SK-N-SH (cell line): ENCODE results near the gene NKX1-1. TPM values are rescaled to one million over a fixed set of nuclear protein-coding genes. Genes with fewer than 3 reads are reported as not detected.

ENCODE experiments used
- CTCF ChIA-PET: fragments of 300-600, 350-600 bp; formaldehyde crosslinking; extraction: SDS; loops from one replicate; lab custom pipeline; 2021; lab: Yijun Ruan, JAX
- POLR2A ChIA-PET: fragments of 350-600 bp; sonication (Branson Sonifier 250); formaldehyde crosslinking; extraction: SDS; loops from one replicate; lab custom pipeline; 2020; ENCODE audit warnings: antibody characterized with exemption, inconsistent platforms; lab: Yijun Ruan, JAX
- DNase-seq: peaks from one replicate; pipeline ENCODE4 v3.0.0; 2012
- H2AFZ ChIP-seq: fragments of 200-600 bp; sonication (generic); 2 replicates; pipeline ENCODE4 v1.8.1; 2016; ENCODE audit warnings: antibody characterized with exemption, mild to moderate bottlenecking, low read depth
- H3F3A ChIP-seq: fragments of 200-600 bp; sonication (generic); replicated peaks from 2 replicates; pipeline ENCODE3; 2016; ENCODE audit warnings: antibody characterized with exemption, mild to moderate bottlenecking; ENCODE audit not compliant: insufficient read depth
- H3K27ac ChIP-seq, 2 experiments: fragments of 200-500 bp in 1 of 2; fragments of 200-600 bp in 1 of 2; sonication (Bioruptor generic) in 1 of 2; sonication (generic), shearing (Covaris generic) in 1 of 2; 2 replicates each; pipeline versions ENCODE4 v1.5.1 to v1.6.1; 2014 to 2016; ENCODE audit warnings: low read depth in 2 of 2, inconsistent platforms in 1 of 2, low read length in 1 of 2, mild to moderate bottlenecking in 1 of 2, mixed read lengths in 1 of 2
- H3K27me3 ChIP-seq: fragments of 200-600 bp; sonication (generic), shearing (Covaris generic); 2 replicates; pipeline ENCODE4 v1.6.1; 2016; ENCODE audit warnings: mixed run types; ENCODE audit not compliant: insufficient read depth
- H3K36me3 ChIP-seq, 2 experiments: fragments of 200-500 bp in 1 of 2; fragments of 200-600 bp in 1 of 2; sonication (Bioruptor generic) in 1 of 2; sonication (generic) in 1 of 2; replicated peaks in 1 of 2; 2 replicates each; pipeline versions ENCODE3 to v1.5.1; 2014 to 2016; ENCODE audit warnings: low read length in 1 of 2, mild to moderate bottlenecking in 1 of 2; ENCODE audit not compliant: insufficient read depth in 2 of 2, control insufficient read depth in 1 of 2
- H3K4me1 ChIP-seq, 2 experiments: fragments of 200-500 bp in 1 of 2; fragments of 200-600 bp in 1 of 2; sonication (Bioruptor generic) in 1 of 2; sonication (generic), shearing (Covaris generic) in 1 of 2; 2 replicates each; pipeline versions ENCODE4 v1.5.1 to v1.6.1; 2014 to 2016; ENCODE audit warnings: low read depth in 1 of 2, low read length in 1 of 2, mixed run types in 1 of 2; ENCODE audit not compliant: insufficient read depth in 2 of 2, control insufficient read depth in 1 of 2
- H3K4me2 ChIP-seq: fragments of 200-600 bp; sonication (generic), shearing (Covaris generic); 2 replicates; pipeline ENCODE4 v1.6.1; 2017; ENCODE audit warnings: mixed run types
- H3K4me3 ChIP-seq, 2 experiments: fragments of 200-500 bp in 1 of 2; fragments of 200-600 bp in 1 of 2; sonication (Bioruptor generic) in 1 of 2; sonication (generic), shearing (Covaris generic) in 1 of 2; 2 replicates each; pipeline versions ENCODE4 v1.5.1 to v1.8.1; 2014 to 2016; ENCODE audit warnings: low read depth in 2 of 2, inconsistent platforms in 1 of 2, low read length in 1 of 2, mild to moderate bottlenecking in 1 of 2, mixed read lengths in 1 of 2, moderate library complexity in 1 of 2
- H3K79me2 ChIP-seq: fragments of 200-600 bp; sonication (generic); 2 replicates; pipeline ENCODE4 v1.8.1; 2017; ENCODE audit warnings: mild to moderate bottlenecking; ENCODE audit not compliant: insufficient read depth
- H3K9ac ChIP-seq: fragments of 200-600 bp; sonication (generic); 2 replicates; pipeline ENCODE4 v1.6.1; 2017; ENCODE audit warnings: mixed run types
- H3K9me2 ChIP-seq: fragments of 200-600 bp; sonication (generic); 2 replicates; pipeline ENCODE4 v1.6.1; 2017; ENCODE audit warnings: mixed run types
- H3K9me3 ChIP-seq: fragments of 200-600 bp; sonication (generic); 2 replicates; pipeline ENCODE4 v1.6.1; 2017; ENCODE audit warnings: mixed run types, mild to moderate bottlenecking, moderate library complexity
- H4K20me1 ChIP-seq: fragments of 200-600 bp; sonication (generic); 2 replicates; pipeline ENCODE4 v1.6.1; 2017; ENCODE audit warnings: mild to moderate bottlenecking, mixed run types; ENCODE audit not compliant: insufficient read depth
- CHD2 ChIP-seq: fragments of 150-350 bp; IDR thresholded peaks from 2 replicates; pipeline ENCODE4 v1.6.1; 2018; ENCODE audit warnings: low read length; ENCODE audit not compliant: partially characterized antibody
- FOSL2 ChIP-seq: IDR thresholded peaks from 2 replicates; pipeline ENCODE4 v1.4.0; 2012; ENCODE audit warnings: low read depth, mild to moderate bottlenecking, moderate library complexity, borderline replicate concordance
- FOXJ3 ChIP-seq: sonication (generic); formaldehyde crosslinking; IDR thresholded peaks from 2 replicates; pipeline ENCODE4 v1.5.1; 2020; ENCODE audit warnings: mild to moderate bottlenecking, missing genetic modification reagents
- FOXM1 ChIP-seq: IDR thresholded peaks from 2 replicates; pipeline ENCODE4 v1.4.0; 2012; ENCODE audit warnings: low read depth, mild to moderate bottlenecking
- GABPA ChIP-seq: IDR thresholded peaks from 2 replicates; pipeline ENCODE4 v1.4.0; 2012; ENCODE audit warnings: low read depth, mild to moderate bottlenecking
- GATA2 ChIP-seq: sonication (generic); formaldehyde crosslinking; IDR thresholded peaks from 2 replicates; pipeline ENCODE4 v1.5.0; 2020; ENCODE audit warnings: mild to moderate bottlenecking, missing genetic modification reagents
- JUND ChIP-seq: IDR thresholded peaks from 2 replicates; pipeline ENCODE4 v1.4.0; 2012
- MEF2A ChIP-seq: IDR thresholded peaks from 2 replicates; pipeline ENCODE4 v1.4.0; 2012; ENCODE audit warnings: low read depth, borderline replicate concordance
- RAD21 ChIP-seq: IDR thresholded peaks from 2 replicates; pipeline ENCODE4 v1.6.1; 2012; ENCODE audit warnings: mild to moderate bottlenecking, low read length
- RFX5 ChIP-seq: IDR thresholded peaks from 2 replicates; pipeline ENCODE4 v1.6.1; 2012; ENCODE audit warnings: mild to moderate bottlenecking, improper control_type of control experiment, low read length
- RXRA ChIP-seq: IDR thresholded peaks from 2 replicates; pipeline ENCODE4 v1.4.0; 2012; ENCODE audit warnings: low read depth, mild to moderate bottlenecking, borderline replicate concordance
- SMC3 ChIP-seq: IDR thresholded peaks from 2 replicates; pipeline ENCODE4 v1.6.1; 2012; ENCODE audit warnings: low read depth, low read length, improper control_type of control experiment
- TAF1 ChIP-seq: IDR thresholded peaks from 2 replicates; pipeline ENCODE4 v1.6.1; 2012; ENCODE audit warnings: low read depth, mild to moderate bottlenecking, low read length, moderate library complexity, borderline replicate concordance
- WGBS: methylation state at CpG from one replicate; pipeline ENCODE4 v1.1.6; 2017; ENCODE audit warnings: low lambda C conversion rate; 5-methylcytosine and 5-hydroxymethylcytosine counted together
- polyA plus RNA-seq, 3 experiments: library from polyadenylated mRNA; depleted of rRNA; stranded (reverse); fragments of >200 nt; gene quantifications; 2 replicates each; pipeline ENCODE4 v1.2.3, GENCODE V29; 2012
- TF ChIP-seq, protein P1 (sequence below): IDR thresholded peaks from 2 replicates; pipeline ENCODE4 v1.6.1; 2012; ENCODE audit warnings: mild to moderate bottlenecking, low read depth, low read length, moderate library complexity
- TF ChIP-seq, protein P2 (sequence below): IDR thresholded peaks from 2 replicates; pipeline ENCODE4 v1.4.0; 2012; ENCODE audit warnings: low read depth
- TF ChIP-seq, protein P3 (sequence below): IDR thresholded peaks from 2 replicates; pipeline ENCODE4; 2012
- TF ChIP-seq, protein P4 (sequence below): fragments of 200-600 bp; sonication (generic); IDR thresholded peaks from 2 replicates; pipeline ENCODE4 v1.6.1; 2017; ENCODE audit warnings: antibody characterized with exemption, mild to moderate bottlenecking, moderate library complexity
- TF ChIP-seq, protein P5 (sequence below): IDR thresholded peaks from 2 replicates; pipeline ENCODE4 v1.4.0; 2012; ENCODE audit warnings: low read depth, borderline replicate concordance

NKX1-1 gene
- polyA plus RNA-seq, 1 of the 3 experiments (the other 2 are of a cell fraction) = not detected

DNA sequence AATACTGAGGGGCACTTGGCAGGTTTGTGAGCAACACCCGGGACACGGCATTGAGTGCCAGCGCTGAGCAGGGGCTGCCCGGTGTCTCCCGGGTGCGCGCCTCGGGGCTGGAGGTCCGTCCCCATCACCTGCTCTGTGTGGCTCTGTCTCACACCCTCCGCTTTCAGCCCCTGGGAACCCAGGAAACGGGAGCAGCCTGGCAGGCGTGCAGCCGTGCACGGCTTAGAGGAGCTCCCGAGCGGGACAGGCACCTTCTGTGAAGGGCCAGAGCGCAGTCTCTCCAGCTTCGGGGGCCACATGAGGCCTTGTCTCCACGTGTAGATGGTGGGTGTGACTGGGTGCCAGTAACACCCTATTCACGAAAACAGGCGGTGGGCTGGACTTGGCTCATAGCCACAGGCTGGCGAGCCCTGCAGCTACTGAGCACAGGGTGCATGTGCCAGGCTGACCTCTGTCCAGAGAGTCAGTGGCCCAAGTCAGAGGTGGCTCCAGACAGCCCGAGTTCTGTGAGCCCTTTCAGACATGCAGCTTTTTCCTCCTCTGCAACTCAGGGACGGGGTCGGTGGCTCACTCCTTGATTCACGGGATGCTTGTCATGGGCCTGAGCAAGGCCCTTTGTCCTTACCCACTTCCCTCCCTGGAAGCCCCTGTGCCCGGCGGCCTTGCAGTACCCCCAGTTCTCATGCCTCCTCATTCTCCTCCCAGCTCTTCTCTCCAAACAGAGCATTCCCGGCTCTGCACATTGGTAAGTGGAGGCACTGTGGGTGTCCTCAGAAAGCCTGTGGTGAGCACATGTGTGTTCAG lies 35.7 kb downstream of the NKX1-1 start:
- POLR2A ChIA-PET = no interaction called here
- Histone ChIP-seq H3K9ac (no peak overlapping the region), H3K9me3 (no peaks in the 10 kb centered on the region), H3K4me3 (no peak overlapping the region), H4K20me1 (no peaks in the 10 kb centered on the region), H3F3A (no peaks in the 10 kb centered on the region), H3K4me1 (no peaks in the 10 kb centered on the region), H3K27ac (no peak overlapping the region), H2AFZ (no peak overlapping the region), H3K36me3 (peaks cover 9 to 47% of the 10 kb centered on the region in 2 experiments), H3K9me2 (no peaks in the 10 kb centered on the region), H3K4me2 (no peak overlapping the region), H3K27me3 (no peaks in the 10 kb centered on the region), H3K79me2 (no peaks in the 10 kb centered on the region)
- 93% methylated on average over 12 of the region's 29 CpGs for WGBS
- CTCF ChIA-PET = interaction anchor here (1.5 to 3.9 kb wide), 3 partner anchors 14 to 259 kb away, joined by 5 to 18 read pairs (median 5); no protein-coding TSS in a partner anchor
- TF ChIP-seq FOXJ3 (CRISPR knock-in tag) (no peak), RXRA (no peak), GABPA (no peak), RFX5 (no peak), MEF2A (no peak), GATA2 (CRISPR knock-in tag) (no peak), SMC3 (no peak)
- TF ChIP-seq, protein P1, sequence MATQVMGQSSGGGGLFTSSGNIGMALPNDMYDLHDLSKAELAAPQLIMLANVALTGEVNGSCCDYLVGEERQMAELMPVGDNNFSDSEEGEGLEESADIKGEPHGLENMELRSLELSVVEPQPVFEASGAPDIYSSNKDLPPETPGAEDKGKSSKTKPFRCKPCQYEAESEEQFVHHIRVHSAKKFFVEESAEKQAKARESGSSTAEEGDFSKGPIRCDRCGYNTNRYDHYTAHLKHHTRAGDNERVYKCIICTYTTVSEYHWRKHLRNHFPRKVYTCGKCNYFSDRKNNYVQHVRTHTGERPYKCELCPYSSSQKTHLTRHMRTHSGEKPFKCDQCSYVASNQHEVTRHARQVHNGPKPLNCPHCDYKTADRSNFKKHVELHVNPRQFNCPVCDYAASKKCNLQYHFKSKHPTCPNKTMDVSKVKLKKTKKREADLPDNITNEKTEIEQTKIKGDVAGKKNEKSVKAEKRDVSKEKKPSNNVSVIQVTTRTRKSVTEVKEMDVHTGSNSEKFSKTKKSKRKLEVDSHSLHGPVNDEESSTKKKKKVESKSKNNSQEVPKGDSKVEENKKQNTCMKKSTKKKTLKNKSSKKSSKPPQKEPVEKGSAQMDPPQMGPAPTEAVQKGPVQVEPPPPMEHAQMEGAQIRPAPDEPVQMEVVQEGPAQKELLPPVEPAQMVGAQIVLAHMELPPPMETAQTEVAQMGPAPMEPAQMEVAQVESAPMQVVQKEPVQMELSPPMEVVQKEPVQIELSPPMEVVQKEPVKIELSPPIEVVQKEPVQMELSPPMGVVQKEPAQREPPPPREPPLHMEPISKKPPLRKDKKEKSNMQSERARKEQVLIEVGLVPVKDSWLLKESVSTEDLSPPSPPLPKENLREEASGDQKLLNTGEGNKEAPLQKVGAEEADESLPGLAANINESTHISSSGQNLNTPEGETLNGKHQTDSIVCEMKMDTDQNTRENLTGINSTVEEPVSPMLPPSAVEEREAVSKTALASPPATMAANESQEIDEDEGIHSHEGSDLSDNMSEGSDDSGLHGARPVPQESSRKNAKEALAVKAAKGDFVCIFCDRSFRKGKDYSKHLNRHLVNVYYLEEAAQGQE = no peak
- TF ChIP-seq, protein P2, sequence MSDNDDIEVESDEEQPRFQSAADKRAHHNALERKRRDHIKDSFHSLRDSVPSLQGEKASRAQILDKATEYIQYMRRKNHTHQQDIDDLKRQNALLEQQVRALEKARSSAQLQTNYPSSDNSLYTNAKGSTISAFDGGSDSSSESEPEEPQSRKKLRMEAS = no peak
- no peak for DNase-seq

- H3K79me2 ChIP-seq = no peaks in the 10 kb centered on the region
- H3K4me1 ChIP-seq = no peaks in the 10 kb centered on the region
- no peak overlapping the region for H3K4me2 ChIP-seq
- ChIA-PET POLR2A (no interaction called here), CTCF (interaction anchor here (0.8 to 3.9 kb wide), 4 partner anchors 13 to 260 kb away, joined by 3 to 18 read pairs (median 4); partner anchors contain the start of gene MAEA)
- no peaks in the 10 kb centered on the region for H3K9me3 ChIP-seq
- H4K20me1 ChIP-seq = no peaks in the 10 kb centered on the region
- no peak overlapping the region for H2AFZ ChIP-seq
- TF ChIP-seq CHD2 = no peak
- TF ChIP-seq, protein P3, sequence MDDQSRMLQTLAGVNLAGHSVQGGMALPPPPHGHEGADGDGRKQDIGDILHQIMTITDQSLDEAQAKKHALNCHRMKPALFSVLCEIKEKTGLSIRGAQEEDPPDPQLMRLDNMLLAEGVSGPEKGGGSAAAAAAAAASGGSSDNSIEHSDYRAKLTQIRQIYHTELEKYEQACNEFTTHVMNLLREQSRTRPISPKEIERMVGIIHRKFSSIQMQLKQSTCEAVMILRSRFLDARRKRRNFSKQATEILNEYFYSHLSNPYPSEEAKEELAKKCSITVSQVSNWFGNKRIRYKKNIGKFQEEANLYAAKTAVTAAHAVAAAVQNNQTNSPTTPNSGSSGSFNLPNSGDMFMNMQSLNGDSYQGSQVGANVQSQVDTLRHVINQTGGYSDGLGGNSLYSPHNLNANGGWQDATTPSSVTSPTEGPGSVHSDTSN = no peak
- TF ChIP-seq, protein P4, sequence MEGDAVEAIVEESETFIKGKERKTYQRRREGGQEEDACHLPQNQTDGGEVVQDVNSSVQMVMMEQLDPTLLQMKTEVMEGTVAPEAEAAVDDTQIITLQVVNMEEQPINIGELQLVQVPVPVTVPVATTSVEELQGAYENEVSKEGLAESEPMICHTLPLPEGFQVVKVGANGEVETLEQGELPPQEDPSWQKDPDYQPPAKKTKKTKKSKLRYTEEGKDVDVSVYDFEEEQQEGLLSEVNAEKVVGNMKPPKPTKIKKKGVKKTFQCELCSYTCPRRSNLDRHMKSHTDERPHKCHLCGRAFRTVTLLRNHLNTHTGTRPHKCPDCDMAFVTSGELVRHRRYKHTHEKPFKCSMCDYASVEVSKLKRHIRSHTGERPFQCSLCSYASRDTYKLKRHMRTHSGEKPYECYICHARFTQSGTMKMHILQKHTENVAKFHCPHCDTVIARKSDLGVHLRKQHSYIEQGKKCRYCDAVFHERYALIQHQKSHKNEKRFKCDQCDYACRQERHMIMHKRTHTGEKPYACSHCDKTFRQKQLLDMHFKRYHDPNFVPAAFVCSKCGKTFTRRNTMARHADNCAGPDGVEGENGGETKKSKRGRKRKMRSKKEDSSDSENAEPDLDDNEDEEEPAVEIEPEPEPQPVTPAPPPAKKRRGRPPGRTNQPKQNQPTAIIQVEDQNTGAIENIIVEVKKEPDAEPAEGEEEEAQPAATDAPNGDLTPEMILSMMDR = no peak
- TF ChIP-seq RAD21 = no peak
- TF ChIP-seq MEF2A = no peak
- TF ChIP-seq, protein P5, sequence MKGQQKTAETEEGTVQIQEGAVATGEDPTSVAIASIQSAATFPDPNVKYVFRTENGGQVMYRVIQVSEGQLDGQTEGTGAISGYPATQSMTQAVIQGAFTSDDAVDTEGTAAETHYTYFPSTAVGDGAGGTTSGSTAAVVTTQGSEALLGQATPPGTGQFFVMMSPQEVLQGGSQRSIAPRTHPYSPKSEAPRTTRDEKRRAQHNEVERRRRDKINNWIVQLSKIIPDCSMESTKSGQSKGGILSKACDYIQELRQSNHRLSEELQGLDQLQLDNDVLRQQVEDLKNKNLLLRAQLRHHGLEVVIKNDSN = no peak
- no peak for TF ChIP-seq FOSL2
- TF ChIP-seq, protein P2 = no peak
- no peak for TF ChIP-seq JUND
- TF ChIP-seq RXRA = no peak
- TF ChIP-seq FOXM1 = no peak
- TF ChIP-seq TAF1 = no peak
- no peak for TF ChIP-seq SMC3
- no peaks in the 10 kb centered on the region for H3F3A ChIP-seq
- H3K27me3 ChIP-seq = no peaks in the 10 kb centered on the region
- WGBS = 96% methylated on average over 22 of the region's 22 CpGs
- no peak overlapping the region for H3K4me3 ChIP-seq
- DNase-seq = no peak
- no peak overlapping the region for H3K9ac ChIP-seq
- no peak overlapping the region for H3K27ac ChIP-seq
- peaks cover 9 to 45% of the 10 kb centered on the region in 2 experiments for H3K36me3 ChIP-seq
- H3K9me2 ChIP-seq = no peaks in the 10 kb centered on the region
These were observed 36.7 kb downstream of the NKX1-1 start for GRCh38 chr4:1369479-1370079.
